Suppressor macrophage treated with lipopolysaccharide for 4 hours (primary cell): Measurements from ENCODE around the gene DNM1.
"Not testable (repeated sequence)": the region's sequence is repeated elsewhere in the genome, so short reads cannot be mapped to it uniquely, and the experiment has no call there.

Source experiments
- DNase-seq: peaks from one replicate; pipeline ENCODE4 v3.0.0-alpha.2; 2020

DNM1 gene

GRCh38 chr9:128253140-128253990, 50.2 kb downstream of the DNM1 start:
- DNase-seq, result no peak

- DNase-seq, result no peak
Observed at GRCh38 chr9:128253991-128254346, 50.8 kb downstream of the DNM1 start.

GRCh38 chr9:128254362-128254761, 51.2 kb downstream of the DNM1 start:
- DNase-seq, result no peak

GRCh38 chr9:128254855-128255759, 51.9 kb downstream of the DNM1 start:
- peak; percentile 69 for DNase-seq

- DNase-seq, result no peak
Observed at GRCh38 chr9:128257086-128257825, 54.1 kb downstream of the DNM1 start.

- no peak for DNase-seq
Observed at GRCh38 chr9:128257907-128258306, 54.7 kb downstream of the DNM1 start.

- no peak for DNase-seq
Observed at GRCh38 chr9:128258326-128258725, 55.1 kb downstream of the DNM1 start.

- DNase-seq, result no peak
Observed at GRCh38 chr9:128259156-128259555, 56.0 kb downstream of the DNM1 start.

GRCh38 chr9:128260340-128260739, 57.2 kb downstream of the DNM1 start:
- no peak for DNase-seq

GRCh38 chr9:128262687-128263086, 59.5 kb downstream of the DNM1 start:
- DNase-seq, result no peak

GRCh38 chr9:128265348-128265847, 62.2 kb downstream of the DNM1 start:
- DNase-seq, result no peak

- DNase-seq, result no peak
Observed at GRCh38 chr9:128266868-128267590, 63.9 kb downstream of the DNM1 start.

GRCh38 chr9:128271112-128271511, 67.9 kb downstream of the DNM1 start:
- no peak for DNase-seq

GRCh38 chr9:128271512-128271911, 68.3 kb downstream of the DNM1 start:
- DNase-seq, result no peak

- DNase-seq, result no peak
Observed at GRCh38 chr9:128274245-128274644, 71.1 kb downstream of the DNM1 start.

- DNase-seq, result peak; percentile 20
Observed at GRCh38 chr9:128275198-128276007, 72.2 kb downstream of the DNM1 start, which contains the start of gene GOLGA2. TSS of gene GOLGA2 (minus strand) at chr9:128276007. CDS start at chr9:128275976, 31 bp downstream.

- DNase-seq, result peak; percentile 100
Observed at GRCh38 chr9:128276008-128276573, 72.9 kb downstream of the DNM1 start, which contains the start of gene SWI5. TSS of gene SWI5 (plus strand) at chr9:128276276.

GRCh38 chr9:128276574-128277270, 73.5 kb downstream of the DNM1 start:
- DNase-seq, result no peak

GRCh38 chr9:128279088-128280073, 76.2 kb downstream of the DNM1 start:
- DNase-seq, result not testable (repeated sequence)
